SIG-M5 treated with dmso at 0.1 percent for 504 hours (cell line): ENCODE data around the gene SEMA6B.

ENCODE experiments used
- DNase-seq: peaks from one replicate; lab custom pipeline; 2025; ENCODE audit not compliant: unreplicated experiment; lab: John Stamatoyannopoulos, UW

The SEMA6B gene

DNA sequence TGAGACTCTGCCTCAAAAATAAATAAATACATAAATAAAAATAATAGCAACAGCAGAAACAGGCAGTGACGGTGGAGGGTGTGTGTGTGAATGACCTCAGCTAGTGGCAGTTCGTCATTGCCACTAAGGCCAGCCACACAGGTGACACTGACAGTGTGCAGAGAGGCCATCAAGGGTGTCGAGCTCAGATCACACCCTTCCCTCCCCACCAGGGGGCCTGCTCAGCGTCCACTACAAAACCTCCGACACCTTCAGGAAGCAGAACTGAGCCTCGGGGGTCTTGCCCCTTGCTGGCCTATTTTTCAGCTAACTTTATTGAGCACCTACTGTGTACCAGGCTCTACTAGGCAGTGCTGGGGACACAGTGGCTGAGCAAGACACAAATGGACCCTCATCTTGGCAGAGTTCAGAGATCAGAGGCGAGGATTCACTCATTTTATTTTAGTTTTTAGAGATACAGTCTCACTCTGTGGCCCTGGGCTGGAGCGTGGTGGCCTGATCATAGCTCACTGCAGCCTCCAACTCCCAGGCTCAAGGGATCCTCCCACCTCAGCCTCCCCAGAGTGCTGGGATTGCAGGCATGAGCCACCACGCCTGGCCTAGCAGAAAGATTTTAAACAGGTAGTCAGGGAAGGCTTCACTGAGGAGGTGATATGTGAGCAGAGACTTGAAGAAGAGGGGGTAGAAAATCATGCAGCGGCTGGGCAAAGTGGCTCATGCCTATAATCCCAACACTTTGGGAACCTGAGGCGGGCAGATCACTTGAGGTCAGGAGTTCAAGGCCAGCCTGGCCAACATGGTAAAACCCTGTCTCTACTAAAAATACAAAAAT lies 30.3 kb upstream of the SEMA6B start:
- peak; percentile 19 for DNase-seq

GRCh38 chr19:4588291-4588761 lies 28.8 kb upstream of the SEMA6B start:
- DNase-seq, result no peak

GRCh38 chr19:4587527-4587926 lies 28.0 kb upstream of the SEMA6B start:
- no peak for DNase-seq

DNA sequence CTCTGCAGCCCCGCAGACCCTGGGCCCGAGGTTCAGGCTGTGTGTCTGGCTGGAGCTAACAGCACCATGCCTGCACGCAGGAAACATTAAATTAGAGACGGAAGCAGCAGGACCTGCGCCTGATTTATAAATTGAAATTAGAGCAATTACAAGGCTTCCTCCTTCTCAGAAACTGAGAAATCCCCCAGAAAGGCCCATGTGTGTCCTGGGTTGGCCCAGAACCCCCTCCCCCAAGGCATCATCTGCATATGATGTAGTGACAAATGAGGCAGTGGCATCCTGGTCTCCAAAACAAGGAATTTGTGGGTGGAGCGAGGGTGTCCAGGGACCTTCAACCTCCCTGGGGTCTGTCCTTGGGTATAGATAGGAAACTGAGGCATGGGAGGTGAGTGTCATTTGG lies 27.2 kb upstream of the SEMA6B start:
- no peak for DNase-seq

GRCh38 chr19:4586245-4586644 lies 26.8 kb upstream of the SEMA6B start:
- DNase-seq, result no peak

- DNase-seq, result no peak
Observed at GRCh38 chr19:4585556-4585955, 26.1 kb upstream of the SEMA6B start.

- DNase-seq, result no peak
Observed at GRCh38 chr19:4584670-4585460, 25.4 kb upstream of the SEMA6B start.

GRCh38 chr19:4583961-4584669 lies 24.6 kb upstream of the SEMA6B start:
- no peak for DNase-seq

GRCh38 chr19:4582980-4583842 lies 23.7 kb upstream of the SEMA6B start:
- no peak for DNase-seq

GRCh38 chr19:4581666-4582553 lies 22.4 kb upstream of the SEMA6B start:
- DNase-seq, result no peak

DNA sequence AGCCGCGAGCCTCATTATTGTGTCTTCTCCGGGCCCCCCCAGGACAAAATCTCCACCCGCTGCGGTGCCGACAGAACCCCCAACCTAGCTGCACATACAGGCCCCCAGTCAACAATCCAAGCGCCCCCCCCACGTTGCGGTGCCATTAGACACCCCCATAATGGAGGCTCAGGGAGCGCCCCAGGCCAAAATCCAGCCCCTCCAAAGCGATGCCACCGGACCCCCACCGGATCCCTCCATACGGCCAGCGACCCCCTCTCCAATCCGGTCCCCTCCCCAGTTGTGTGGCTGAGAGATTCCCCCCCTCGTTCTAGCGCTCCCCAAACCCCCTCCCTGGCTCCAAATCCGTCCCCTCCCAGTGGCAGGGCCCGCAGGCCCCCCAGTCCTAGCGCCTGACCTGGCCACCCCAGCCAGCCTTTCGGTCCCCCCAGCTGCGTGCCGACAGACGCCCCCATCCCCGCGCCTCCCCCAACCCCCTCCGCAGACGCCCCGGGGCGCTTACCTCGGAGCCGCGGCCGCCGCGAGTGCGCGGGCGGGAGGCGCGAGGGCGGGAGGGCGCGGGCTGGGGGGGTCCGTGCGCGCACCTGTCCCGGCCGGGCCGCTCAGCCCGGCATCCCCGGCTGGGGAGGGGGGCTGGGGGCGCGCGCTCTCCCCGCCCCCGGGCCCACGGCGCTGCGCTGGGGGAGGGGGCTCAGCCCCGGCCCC lies 21.6 kb upstream of the SEMA6B start:
- no peak for DNase-seq

GRCh38 chr19:4580021-4580901 lies 20.8 kb upstream of the SEMA6B start:
- DNase-seq, result no peak

DNA sequence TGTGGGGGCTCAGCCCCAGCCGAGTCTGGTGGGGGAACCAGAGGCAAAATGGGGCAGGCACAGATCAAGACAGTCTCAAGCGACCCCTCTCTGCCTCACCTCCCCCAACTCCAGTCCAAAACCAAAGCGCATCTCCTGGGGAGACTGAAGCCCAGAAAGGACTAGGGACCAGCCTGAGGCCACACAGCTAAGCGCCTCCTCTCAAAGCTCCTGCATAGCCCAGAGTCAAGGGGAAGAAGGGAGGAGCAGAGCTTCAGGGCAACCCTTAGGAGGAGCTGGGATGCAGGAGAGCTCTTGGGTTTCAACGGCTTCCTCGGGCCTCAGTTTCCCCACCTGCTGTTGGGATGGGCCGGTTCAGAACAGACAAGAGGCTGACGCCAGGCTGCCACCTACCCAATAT lies 19.9 kb upstream of the SEMA6B start:
- DNase-seq, result no peak

DNA sequence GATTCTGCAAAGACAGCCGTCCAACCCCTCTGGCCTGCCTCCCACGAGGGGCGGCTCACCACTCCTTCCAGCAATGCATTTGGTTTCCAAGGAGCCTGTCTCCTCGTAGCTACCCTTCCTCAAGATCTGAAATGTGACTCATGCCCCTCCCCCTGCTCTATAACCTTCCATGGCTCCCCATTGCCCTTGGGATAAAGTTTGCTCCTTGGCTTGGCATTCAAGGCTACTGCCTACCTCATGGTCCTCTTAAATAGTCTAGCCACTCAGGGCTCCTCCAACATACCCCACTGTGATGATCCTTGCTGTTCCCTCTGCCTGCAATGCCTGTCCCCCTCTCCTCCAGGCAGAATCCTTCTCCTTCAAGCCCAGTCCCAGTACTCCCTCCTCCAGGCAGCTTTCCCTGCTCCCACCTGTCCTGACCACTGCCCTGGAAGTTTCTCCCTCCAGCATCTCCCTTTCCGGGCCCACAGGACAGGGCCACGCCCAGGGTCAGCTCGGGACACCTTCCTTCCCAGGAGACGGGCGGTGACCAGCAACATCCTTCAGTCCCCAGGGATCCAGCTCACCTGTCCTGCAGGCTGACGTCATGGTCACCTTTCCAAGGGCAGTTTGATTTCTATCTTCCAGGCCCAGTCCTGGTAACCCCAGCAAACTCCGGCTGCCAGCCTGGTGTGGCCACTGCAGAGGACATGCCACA lies 19.2 kb upstream of the SEMA6B start:
- DNase-seq, result no peak

- no peak for DNase-seq
Observed at GRCh38 chr19:4577020-4577782, 17.7 kb upstream of the SEMA6B start.

DNA sequence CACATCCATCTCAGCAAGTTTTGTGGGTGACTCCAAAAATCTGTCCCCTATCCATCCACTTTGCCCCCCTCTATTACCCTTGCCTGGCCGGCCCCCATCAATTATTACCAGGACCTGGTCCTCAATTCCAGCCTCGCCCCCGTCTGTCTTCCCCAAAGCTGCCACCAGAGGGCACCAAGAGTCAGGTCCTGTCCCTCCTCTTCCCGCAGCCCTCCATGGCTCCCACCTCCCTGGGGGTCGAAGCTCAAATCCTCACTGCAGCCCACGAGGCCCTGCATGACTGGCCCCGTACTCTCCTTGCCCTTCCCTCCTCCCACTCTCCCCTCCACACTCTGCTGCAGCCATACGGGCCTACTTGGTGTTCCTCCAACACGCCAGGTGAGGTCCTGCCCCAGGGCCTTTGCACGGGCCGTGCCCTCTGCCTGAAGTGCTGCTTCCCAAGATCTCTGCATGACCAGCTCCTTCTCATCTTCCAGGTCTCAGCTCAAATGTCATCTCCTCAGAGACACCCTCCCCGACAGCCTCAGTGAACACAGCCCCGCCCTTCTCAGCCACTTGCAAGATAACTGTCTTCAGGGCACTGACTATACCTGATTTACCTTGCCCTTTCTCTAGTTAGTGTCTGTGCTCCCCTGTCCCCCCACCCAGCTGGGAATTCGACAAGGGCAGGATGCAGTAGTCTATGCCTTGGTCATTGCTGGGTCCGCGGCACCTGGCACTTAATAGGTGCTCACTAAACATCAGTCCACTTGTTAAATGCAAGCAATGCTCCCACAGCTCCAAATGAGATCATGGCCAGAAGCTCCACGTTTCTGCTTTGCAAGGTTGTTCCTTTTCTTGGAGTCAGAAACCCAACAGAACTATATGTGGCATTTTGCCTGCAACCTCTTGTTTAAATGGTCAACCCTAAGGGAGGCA lies 16.8 kb upstream of the SEMA6B start:
- peak; percentile 11 for DNase-seq
